Stimulated activated CD8-positive, alpha-beta memory T cell treated with anti-CD3 and anti-CD28 coated beads, Interleukin-15, amount 100 ng/mL, for 48 hours (primary cell): ENCODE results near the gene C6orf62.
"Not testable (repeated sequence)": the region's sequence is repeated elsewhere in the genome, so short reads cannot be mapped to it uniquely, and the experiment has no call there.

Source experiments
- DNase-seq, 2 donors: peaks; one replicate each; pipeline ENCODE4 v3.0.0-alpha.2; 2020; ENCODE audit warnings: low read depth in 2 of 2

The C6orf62 gene

GRCh38 chr6:24743265-24743943 is 24.4 kb upstream of the C6orf62 start:
- DNase-seq: peak in 1 of 2 donors; percentile 18

GRCh38 chr6:24742216-24742738 is 23.3 kb upstream of the C6orf62 start:
- no peak for DNase-seq

- DNase-seq: no peak
Measured at GRCh38 chr6:24740861-24741260, 21.9 kb upstream of the C6orf62 start.

- DNase-seq: no peak
Measured at GRCh38 chr6:24738741-24739140, 19.8 kb upstream of the C6orf62 start.

GRCh38 chr6:24734710-24735109 is 15.8 kb upstream of the C6orf62 start:
- not testable (repeated sequence) for DNase-seq

GRCh38 chr6:24734166-24734565 is 15.2 kb upstream of the C6orf62 start:
- no peak for DNase-seq

GRCh38 chr6:24731456-24732134 is 12.6 kb upstream of the C6orf62 start:
- DNase-seq: not testable (repeated sequence)

GRCh38 chr6:24730653-24731052 is 11.7 kb upstream of the C6orf62 start:
- DNase-seq: not testable (repeated sequence)

GRCh38 chr6:24723270-24723669 is 4.3 kb upstream of the C6orf62 start:
- DNase-seq: no peak

- no peak for DNase-seq
Measured at GRCh38 chr6:24721461-24722215, 2.7 kb upstream of the C6orf62 start.

- DNase-seq: peak; percentile 99
Measured at GRCh38 chr6:24720604-24721460, 1.9 kb upstream of the C6orf62 start.

GRCh38 chr6:24720131-24720603 is 1.2 kb upstream of the C6orf62 start:
- DNase-seq: peak; percentile 70 to 75

- DNase-seq: no peak
Measured at GRCh38 chr6:24718449-24719124, 367 bp downstream of the C6orf62 start.

GRCh38 chr6:24716602-24717148 is 2.3 kb downstream of the C6orf62 start:
- not testable (repeated sequence) for DNase-seq

- no peak for DNase-seq
Measured at GRCh38 chr6:24710519-24711303, 8.2 kb downstream of the C6orf62 start.

- no peak for DNase-seq
Measured at GRCh38 chr6:24709014-24709711, 9.8 kb downstream of the C6orf62 start.

- DNase-seq: no peak
Measured at GRCh38 chr6:24708612-24709011, 10.3 kb downstream of the C6orf62 start.

- DNase-seq: no peak
Measured at GRCh38 chr6:24704468-24704867, 14.5 kb downstream of the C6orf62 start.

- no peak for DNase-seq
Measured at GRCh38 chr6:24702720-24703282, 16.2 kb downstream of the C6orf62 start.
